IMR-90 (cell line): ENCODE data around the gene QRFP. TPM values are rescaled to one million over a fixed set of nuclear protein-coding genes. Genes with fewer than 3 reads are reported as not detected.

Experiments used
- ATAC-seq: fragments of 200-7000 bp; cut with Tn5 transposase; 2 replicates; pipeline ENCODE4 v1.9.1; 2020; ENCODE audit warnings: low read depth, mild to moderate bottlenecking, moderate library complexity
- BruUV-seq: library from RNA; stranded (reverse); fragments of 400-500 nt; replicated peaks from 2 replicates; lab custom pipeline; 2021; lab: Mats Ljungman, UMichigan
- CTCF ChIA-PET: fragments of 300-600 bp; formaldehyde crosslinking; extraction: SDS; loops from one replicate; lab custom pipeline; 2021; ENCODE audit warnings: antibody characterized with exemption; lab: Yijun Ruan, JAX
- POLR2A ChIA-PET: fragments of 300-600 bp; sonication (Branson Sonifier 250); formaldehyde crosslinking; loops from one replicate; lab custom pipeline; 2022; ENCODE audit warnings: antibody characterized with exemption; ENCODE audit not compliant: unreplicated experiment; lab: Charles Lee
- DNase-seq: peaks from one replicate; pipeline ENCODE4 v3.0.0; 2013
- H2AFZ ChIP-seq: replicated peaks from 2 replicates; pipeline ENCODE3; 2013; ENCODE audit warnings: low read length, mild to moderate bottlenecking; ENCODE audit not compliant: poor library complexity
- H2AK5ac ChIP-seq: 2 replicates; pipeline ENCODE4 v1.6.1; 2013; ENCODE audit warnings: low read depth, low read length, inconsistent platforms
- H2AK9ac ChIP-seq: replicated peaks from 2 replicates; pipeline ENCODE3; 2013; ENCODE audit warnings: mild to moderate bottlenecking, low read depth, low read length, moderate library complexity; ENCODE audit not compliant: poor library complexity
- H2BK120ac ChIP-seq: 2 replicates; pipeline ENCODE4 v1.6.1; 2013; ENCODE audit warnings: low read depth, low read length, inconsistent platforms
- H2BK15ac ChIP-seq: 3 replicates; pipeline ENCODE4 v1.6.1; 2013; ENCODE audit warnings: low read depth, low read length, inconsistent platforms
- H2BK20ac ChIP-seq: 2 replicates; pipeline ENCODE4 v1.6.1; 2013; ENCODE audit warnings: low read depth, mild to moderate bottlenecking, inconsistent platforms, low read length, moderate library complexity
- H2BK5ac ChIP-seq: 2 replicates; pipeline ENCODE4 v1.6.1; 2013; ENCODE audit warnings: mild to moderate bottlenecking, low read depth, low read length, inconsistent platforms; ENCODE audit not compliant: poor library complexity, severe bottlenecking
- H3K14ac ChIP-seq: replicated peaks from 2 replicates; pipeline ENCODE4 v1.6.1; 2013; ENCODE audit warnings: low read depth, low read length, inconsistent platforms
- H3K18ac ChIP-seq: 2 replicates; pipeline ENCODE4 v1.6.1; 2013; ENCODE audit warnings: low read depth, low read length, control low read depth
- H3K23ac ChIP-seq: 2 replicates; pipeline ENCODE4 v1.6.1; 2013; ENCODE audit warnings: low read depth, low read length, inconsistent platforms
- H3K27ac ChIP-seq: 2 replicates; pipeline ENCODE4 v1.5.1; 2013; ENCODE audit warnings: mild to moderate bottlenecking, control low read depth, low read length; ENCODE audit not compliant: insufficient read depth
- H3K27me3 ChIP-seq: 2 replicates; pipeline ENCODE4 v1.6.1; 2013; ENCODE audit warnings: low read length; ENCODE audit not compliant: control insufficient read depth, insufficient read depth
- H3K36me3 ChIP-seq: 2 replicates; pipeline ENCODE4 v1.6.1; 2013; ENCODE audit warnings: low read length, mixed read lengths; ENCODE audit not compliant: control insufficient read depth, insufficient read depth
- H3K4ac ChIP-seq: 2 replicates; pipeline ENCODE4 v1.6.1; 2013; ENCODE audit warnings: low read depth, low read length, inconsistent platforms
- H3K4me1 ChIP-seq: 2 replicates; pipeline ENCODE4 v1.6.1; 2013; ENCODE audit warnings: low read length, mixed read lengths; ENCODE audit not compliant: control insufficient read depth, insufficient read depth
- H3K4me2 ChIP-seq: 2 replicates; pipeline ENCODE4 v1.6.1; 2013; ENCODE audit warnings: low read depth, mild to moderate bottlenecking, control low read depth, low read length, moderate library complexity
- H3K4me3 ChIP-seq: 2 replicates; pipeline ENCODE4 v1.5.1; 2013; ENCODE audit warnings: low read depth, mild to moderate bottlenecking, control low read depth, low read length, moderate library complexity; ENCODE audit not compliant: insufficient read depth
- H3K56ac ChIP-seq: 2 replicates; pipeline ENCODE4 v1.6.1; 2013; ENCODE audit warnings: low read length, inconsistent platforms; ENCODE audit not compliant: insufficient read depth; ENCODE audit errors: extremely low read depth
- H3K79me1 ChIP-seq, 2 experiments: 2 replicates each; pipeline ENCODE4 v1.6.1; 2013; ENCODE audit warnings: low read length in 2 of 2, inconsistent platforms in 1 of 2, low read depth in 1 of 2
- H3K9ac ChIP-seq: 2 replicates; pipeline ENCODE4 v1.6.1; 2013; ENCODE audit warnings: low read depth, low read length, control low read depth
- H3K9me1 ChIP-seq: 2 replicates; pipeline ENCODE4 v1.6.1; 2013; ENCODE audit warnings: low read length, inconsistent platforms; ENCODE audit not compliant: insufficient read depth
- H3K9me3 ChIP-seq: 2 replicates; pipeline ENCODE4 v1.6.1; 2013; ENCODE audit warnings: low read length; ENCODE audit not compliant: control insufficient read depth, insufficient read depth
- H4K20me1 ChIP-seq: 2 replicates; pipeline ENCODE4 v1.6.1; 2013; ENCODE audit warnings: low read length, inconsistent platforms; ENCODE audit not compliant: insufficient read depth
- H4K5ac ChIP-seq: 2 replicates; pipeline ENCODE4 v1.6.1; 2013; ENCODE audit warnings: mild to moderate bottlenecking, low read depth, low read length, control low read depth
- H4K8ac ChIP-seq, 2 experiments: 2 replicates each; pipeline ENCODE4 v1.6.1; 2013; ENCODE audit warnings: low read depth in 2 of 2, low read length in 2 of 2, control low read depth in 1 of 2, inconsistent platforms in 1 of 2
- H4K91ac ChIP-seq: 2 replicates; pipeline ENCODE4 v1.6.1; 2013; ENCODE audit warnings: low read depth, low read length, inconsistent platforms; ENCODE audit not compliant: insufficient read depth
- BHLHE40 ChIP-seq: fragments of 150-350 bp; IDR thresholded peaks from 2 replicates; pipeline ENCODE4 v1.6.1; 2016; ENCODE audit warnings: mild to moderate bottlenecking, low read depth, low read length
- CHD1 ChIP-seq: IDR thresholded peaks from 2 replicates; pipeline ENCODE4 v1.6.1; 2012; ENCODE audit warnings: low read depth, low read length, improper control_type of control experiment
- CTCF ChIP-seq: conservative IDR thresholded peaks from 2 replicates; pipeline ENCODE4 v1.5.1; 2012; ENCODE audit warnings: mild to moderate bottlenecking, low read depth, low read length, improper control_type of control experiment
- ELK1 ChIP-seq: fragments of 150-350 bp; IDR thresholded peaks from 2 replicates; pipeline ENCODE4 v1.6.1; 2016; ENCODE audit warnings: low read depth, mild to moderate bottlenecking, low read length, moderate library complexity, borderline replicate concordance
- MAZ ChIP-seq: IDR thresholded peaks from 2 replicates; pipeline ENCODE4 v1.6.1; 2012; ENCODE audit warnings: low read depth, mild to moderate bottlenecking, low read length, improper control_type of control experiment, moderate library complexity, borderline replicate concordance
- NFE2L2 ChIP-seq: fragments of 150-350 bp; IDR thresholded peaks from 2 replicates; pipeline ENCODE4 v1.6.1; 2016; ENCODE audit warnings: low read depth, mild to moderate bottlenecking, low read length
- RCOR1 ChIP-seq: IDR thresholded peaks from 2 replicates; pipeline ENCODE4 v1.6.1; 2012; ENCODE audit warnings: mild to moderate bottlenecking, low read length, improper control_type of control experiment; ENCODE audit not compliant: insufficient replicate concordance
- SMC3 ChIP-seq: fragments of 150-350 bp; IDR thresholded peaks from 2 replicates; pipeline ENCODE4 v1.6.1; 2016; ENCODE audit warnings: low read depth, mild to moderate bottlenecking, antibody characterized with exemption, low read length, moderate library complexity
- WGBS, 2 experiments: methylation state at CpG; one replicate each; pipeline versions ENCODE4 v1.1.5 to v1.1.7; 2013; ENCODE audit warnings: missing lambda C conversion rate in 2 of 2; ENCODE audit not compliant: insufficient read length in 1 of 2; ENCODE audit errors: extremely low coverage in 2 of 2; 5-methylcytosine and 5-hydroxymethylcytosine counted together
- dilution Hi-C: fragments of 300-500 bp; cut with HindIII; formaldehyde crosslinking; loops from one replicate; pipeline ENCODE4 v1.14.3; 2018; ENCODE audit warnings: low sequenced_read_pairs; ENCODE audit not compliant: unreplicated experiment
- in situ Hi-C: fragments of 300-500 bp; cut with MboI; formaldehyde crosslinking; loops from 3 replicates; pipeline ENCODE4 v1.14.3; 2019; ENCODE audit warnings: low sequenced_read_pairs, inconsistent platforms, mixed read lengths
- intact Hi-C: fragments of 100-400 bp; cut with micrococcal nuclease; formaldehyde crosslinking; loops from 2 replicates; pipeline ENCODE4 v1.10.0; 2022
- polyA plus RNA-seq, 3 experiments: library from polyadenylated mRNA; depleted of rRNA; stranded (reverse); fragments of >200 nt; gene quantifications; 2 replicates each; pipeline ENCODE4 v1.2.3, GENCODE V29; 2012; ENCODE audit warnings: low replicate concordance in 1 of 3
- total RNA-seq: library from RNA; depleted of rRNA; stranded (reverse); fragments of >200 nt; gene quantifications from 2 replicates; pipeline ENCODE4 v1.2.3, GENCODE V29; 2012

The QRFP gene
- total and polyA plus RNA-seq, 2 of the 4 experiments (the other 2 are of a cell fraction): not detected

GRCh38 chr9:130872093-130872492, 24.5 kb downstream of the QRFP start:
- intact Hi-C loops: no loop called here
- no peak overlapping the region for H3K4ac ChIP-seq
- ATAC-seq: no peak

More at GRCh38 chr9:130872093-130872492, 24.5 kb downstream of the QRFP start:
- Histone ChIP-seq H2BK120ac (no peak overlapping the region), H3K9ac (no peak overlapping the region), H3K14ac (no peak overlapping the region), H2AFZ (no peak overlapping the region), H3K56ac (no peak overlapping the region), H3K23ac (no peak overlapping the region), H3K9me1 (no peaks in the 10 kb centered on the region), H3K27me3 (no peaks in the 10 kb centered on the region), H4K91ac (no peak overlapping the region), H4K20me1 (peaks cover 42% of the 10 kb centered on the region), H2AK9ac (no peak overlapping the region), H3K27ac (no peak overlapping the region), H3K9me3 (no peaks in the 10 kb centered on the region), H3K4me3 (no peak overlapping the region), H4K8ac (no peak overlapping the region), H2BK15ac (no peak overlapping the region), H3K36me3 (peaks cover 67% of the 10 kb centered on the region), H3K4me2 (no peak overlapping the region), H2AK5ac (no peak overlapping the region), H3K18ac (no peak overlapping the region), H2BK20ac (no peak overlapping the region), H3K4me1 (peaks cover 2% of the 10 kb centered on the region; the same call in 1 of the 2 replicates), H4K5ac (no peak overlapping the region), H2BK5ac (no peak overlapping the region), H3K79me1 (peaks cover 44 to 80% of the 10 kb centered on the region in 2 experiments)
- in situ Hi-C loops (no loop called here), dilution Hi-C loops (no loop called here)
- ChIA-PET POLR2A (no interaction called here), CTCF (no interaction called here)
- WGBS, 2 experiments: 98% methylated on average over 8 of the region's 15 CpGs; no CpG with 5 or more reads in 1 of the 2 experiments
- no TSS peak for BruUV-seq
- no peak for DNase-seq
- TF ChIP-seq ELK1: no peak
- TF ChIP-seq CTCF: no peak
- no peak for TF ChIP-seq RCOR1
- no peak for TF ChIP-seq SMC3
- TF ChIP-seq CHD1: no peak
- no peak for TF ChIP-seq BHLHE40
- TF ChIP-seq MAZ: no peak
- no peak for TF ChIP-seq NFE2L2
